Thyroid gland (tissue), 4 donors: Measurements from ENCODE around the gene TBC1D22A. TPM values are rescaled to one million over a fixed set of nuclear protein-coding genes. Genes with fewer than 3 reads are reported as not detected.

ENCODE experiments used
- DNase-seq, 2 donors: peaks; one replicate each; pipeline ENCODE4 v3.0.0-alpha.2; 2019
- H3K27ac ChIP-seq, 3 donors: fragments of 200-600 bp; sonication (generic); 1 replicate in 2 of 3; 2 replicates in 1 of 3; pipeline ENCODE4 v1.5.1; 2016 to 2019; ENCODE audit warnings: mild to moderate bottlenecking in 1 of 3, moderate library complexity in 1 of 3
- H3K27me3 ChIP-seq: fragments of 200-600 bp; sonication (generic); one replicate; pipeline ENCODE4 v1.5.1; 2019
- H3K36me3 ChIP-seq, 2 donors: fragments of 200-600 bp; sonication (generic); one replicate each; pipeline ENCODE4 v1.5.1; 2016 to 2019
- H3K4me1 ChIP-seq, 2 donors: fragments of 200-600 bp; sonication (generic); one replicate each; pipeline ENCODE4 v1.5.1; 2017 to 2019
- H3K4me3 ChIP-seq, 3 donors: fragments of 200-600 bp; sonication (generic); replicated peaks in 1 of 3; 1 replicate in 2 of 3; 2 replicates in 1 of 3; pipeline ENCODE4 v1.5.1; 2016; ENCODE audit warnings: mild to moderate bottlenecking in 1 of 3
- H3K9me3 ChIP-seq: fragments of 200-600 bp; sonication (generic); one replicate; pipeline ENCODE4 v1.5.1; 2017
- CTCF ChIP-seq, 6 experiments: fragments of 200-600 bp in 3 of 6; fragments of 450-650 bp in 3 of 6; sonication (generic) in 3 of 6; IDR thresholded peaks; one replicate each; pipeline ENCODE4 v1.5.1; 2016 to 2019; ENCODE audit warnings: antibody characterized with exemption in 6 of 6, mild to moderate bottlenecking in 2 of 6, inconsistent platforms in 1 of 6, moderate library complexity in 1 of 6
- POLR2A ChIP-seq, 2 donors: fragments of 450-650 bp; IDR thresholded peaks; one replicate each; pipeline ENCODE4 v1.6.1; 2017; ENCODE audit warnings: antibody characterized with exemption in 2 of 2, mild to moderate bottlenecking in 2 of 2, moderate library complexity in 1 of 2
- WGBS, 2 donors: methylation state at CpG; one replicate each; pipeline ENCODE4 v1.1.5; 2017; 5-methylcytosine and 5-hydroxymethylcytosine counted together
- intact Hi-C: fragments of 100-400 bp; cut with DNase I; formaldehyde crosslinking; loops from one replicate; pipeline ENCODE4 v1.15.1; 2023
- total RNA-seq, 4 donors: library from RNA; depleted of rRNA; stranded (reverse); fragments of >200 nt; gene quantifications; one replicate each; pipeline ENCODE4 v1.2.3, GENCODE V29; 2016

The TBC1D22A gene
- total RNA-seq, 4 donors from 2014 or later: 26.7 to 34.6 (median 33.2) TPM

GRCh38 chr22:46764140-46764680 lies 1.8 kb downstream of the TBC1D22A start:
- whole genome bisulfite sequencing, 2 donors: 92 to 93% methylated on average over 6 of the region's 6 CpGs
- Histone ChIP-seq H3K27me3 (no peaks in the 10 kb centered on the region), H3K9me3 (no peaks in the 10 kb centered on the region), H3K27ac (no peak overlapping the region), H3K4me1 (peaks cover 40 to 42% of the 10 kb centered on the region in 2 donors), H3K4me3 (no peak overlapping the region), H3K36me3 (no peaks in the 10 kb centered on the region)
- intact Hi-C loops: no loop called here
- TF ChIP-seq POLR2A (IDR thresholded peaks at IDR 0.05) (no peak), CTCF (IDR thresholded peaks at IDR 0.05) (no peak)
- DNase-seq: no peak

- no peaks in the 10 kb centered on the region for H3K9me3 ChIP-seq
- no peak overlapping the region for H3K27ac ChIP-seq
- H3K4me1 ChIP-seq: peaks cover 47 to 49% of the 10 kb centered on the region in 2 donors
- WGBS, 2 donors: 77 to 82% methylated on average over 6 of the region's 6 CpGs
- H3K4me3 ChIP-seq: no peak overlapping the region
- H3K27me3 ChIP-seq: no peaks in the 10 kb centered on the region
- H3K36me3 ChIP-seq: no peaks in the 10 kb centered on the region
- intact Hi-C loops: no loop called here
- DNase-seq: no peak
- no peak for TF ChIP-seq POLR2A (IDR thresholded peaks at IDR 0.05)
- no peak for TF ChIP-seq CTCF (IDR thresholded peaks at IDR 0.05)
Observed at GRCh38 chr22:46764779-46765485, 2.5 kb downstream of the TBC1D22A start.

- no peaks in the 10 kb centered on the region for H3K36me3 ChIP-seq
- WGBS, 2 donors: 94 to 97% methylated on average over 8 of the region's 8 CpGs
- H3K27ac ChIP-seq: no peak overlapping the region
- no peak for TF ChIP-seq CTCF (IDR thresholded peaks at IDR 0.05)
- no peak for TF ChIP-seq POLR2A (IDR thresholded peaks at IDR 0.05)
- H3K4me3 ChIP-seq: no peak overlapping the region
- H3K4me1 ChIP-seq: peaks cover 40 to 52% of the 10 kb centered on the region in 2 donors
- intact Hi-C loops: no loop called here
- no peaks in the 10 kb centered on the region for H3K27me3 ChIP-seq
- H3K9me3 ChIP-seq: no peaks in the 10 kb centered on the region
- DNase-seq: no peak
Observed at GRCh38 chr22:46766611-46767010, 4.2 kb downstream of the TBC1D22A start.

GRCh38 chr22:46767249-46767985 lies 5.0 kb downstream of the TBC1D22A start:
- peaks cover 37 to 49% of the 10 kb centered on the region in 2 donors for H3K4me1 ChIP-seq
- intact Hi-C loops: no loop called here
- TF ChIP-seq CTCF (IDR thresholded peaks at IDR 0.05) (no peak), POLR2A (IDR thresholded peaks at IDR 0.05) (no peak)
- WGBS, 2 donors: 92 to 94% methylated on average over 11 of the region's 11 CpGs
- no peak for DNase-seq
- H3K27ac ChIP-seq: peak overlapping the region; percentile 87 to 94 (median 89)
- H3K27me3 ChIP-seq: no peaks in the 10 kb centered on the region
- no peaks in the 10 kb centered on the region for H3K9me3 ChIP-seq
- no peaks in the 10 kb centered on the region for H3K36me3 ChIP-seq
- no peak overlapping the region for H3K4me3 ChIP-seq
